B cell (primary cell): ENCODE measurements around the gene CDC42BPB.

Experiments used
- CTCF ChIP-seq: fragments of 200-600 bp; IDR thresholded peaks from one replicate; pipeline ENCODE4 v1.8.0; 2022; ENCODE audit warnings: antibody characterized with exemption, mild to moderate bottlenecking
- EZH2 ChIP-seq: IDR thresholded peaks from 2 replicates; pipeline ENCODE4 v1.6.1; 2012; ENCODE audit warnings: borderline replicate concordance, low read depth, mild to moderate bottlenecking, moderate library complexity, low read length; ENCODE audit not compliant: insufficient read depth, poor library complexity, severe bottlenecking

GRCh38 chr14:103045371-103045869, 11.9 kb downstream of the CDC42BPB start:
- TF ChIP-seq CTCF = no peak
- TF ChIP-seq EZH2 = no peak
